ENCODE results near the gene DOCK2.

The DOCK2 gene

GRCh38 chr5:169861433-169861832, 224.4 kb downstream of the DOCK2 start:
- Histone ChIP-seq H3K27me3 (ENCODE audit: control insufficient read depth in 1 of 2, insufficient read depth in 2 of 2, low read length in 2 of 2) (no peaks in the 10 kb centered on the region), H3K4me1 (ENCODE audit: control insufficient read depth, insufficient read depth, low read length) (no peaks in the 10 kb centered on the region), H3K9me3 (ENCODE audit: control insufficient read depth in 2 of 2, low read length in 2 of 2) (no peaks in the 10 kb centered on the region), H3K36me3 (ENCODE audit: control insufficient read depth in 2 of 2, insufficient read depth in 2 of 2, low read length in 2 of 2) (no peaks in the 10 kb centered on the region), H3K27ac (ENCODE audit: low read length) (no peak overlapping the region), H3K9ac (ENCODE audit: low read length in 2 of 2) (no peak overlapping the region), H3K4me3 (ENCODE audit: low read length in 2 of 2) (no peak overlapping the region)

DNA sequence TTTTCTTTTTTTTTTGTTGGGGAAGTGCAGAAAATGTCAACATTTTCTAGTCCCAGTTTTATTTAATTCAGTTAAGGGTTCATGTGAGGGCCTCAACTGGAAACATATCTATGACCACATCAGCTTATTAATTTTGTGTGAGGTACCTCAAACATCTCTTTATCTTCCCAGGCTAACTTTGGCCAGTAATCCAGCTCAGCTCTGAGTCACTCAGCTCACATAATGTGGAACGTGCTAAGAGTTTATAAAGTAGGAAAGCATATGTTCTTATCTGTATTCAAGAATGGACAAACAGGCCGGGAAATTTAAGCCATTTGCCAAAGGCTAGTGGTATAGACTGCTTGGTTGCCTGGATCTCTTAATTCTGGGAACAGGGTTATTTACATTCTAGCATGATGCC, 224.9 kb downstream of the DOCK2 start:
- Histone ChIP-seq H3K27ac (ENCODE audit: low read length) (no peak overlapping the region), H3K9me3 (ENCODE audit: control insufficient read depth in 2 of 2, low read length in 2 of 2) (no peaks in the 10 kb centered on the region), H3K4me1 (ENCODE audit: control insufficient read depth, insufficient read depth, low read length) (no peaks in the 10 kb centered on the region), H3K9ac (ENCODE audit: low read length in 2 of 2) (no peak overlapping the region), H3K36me3 (ENCODE audit: control insufficient read depth in 2 of 2, insufficient read depth in 2 of 2, low read length in 2 of 2) (no peaks in the 10 kb centered on the region), H3K4me3 (ENCODE audit: low read length in 2 of 2) (no peak overlapping the region), H3K27me3 (ENCODE audit: control insufficient read depth in 1 of 2, insufficient read depth in 2 of 2, low read length in 2 of 2) (no peaks in the 10 kb centered on the region)

DNA sequence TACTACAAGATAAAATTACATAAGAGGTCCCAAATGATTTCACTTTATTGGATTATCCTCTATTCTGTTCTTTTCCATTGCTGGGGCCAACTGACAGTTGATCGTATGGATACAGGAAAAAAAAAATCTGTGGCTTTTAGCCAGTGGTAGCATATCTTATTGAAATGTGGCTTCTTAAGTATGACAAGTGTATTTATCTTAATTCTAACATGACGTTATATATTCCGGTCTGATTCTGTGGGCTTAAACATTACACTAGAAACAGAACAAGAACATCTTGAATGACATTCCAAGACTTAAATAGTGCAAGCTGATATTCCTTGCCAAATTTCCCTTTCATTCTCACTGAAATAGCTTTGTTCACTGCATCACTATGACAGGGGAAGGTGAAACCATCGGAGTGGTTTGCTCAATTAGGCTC, 225.3 kb downstream of the DOCK2 start:
- no peak overlapping the region for H3K4me3 ChIP-seq (ENCODE audit: low read length in 2 of 2)
- no peak overlapping the region for H3K9ac ChIP-seq (ENCODE audit: low read length in 2 of 2)
- H3K27me3 ChIP-seq (ENCODE audit: control insufficient read depth in 1 of 2, insufficient read depth in 2 of 2, low read length in 2 of 2) = no peaks in the 10 kb centered on the region
- H3K27ac ChIP-seq (ENCODE audit: low read length) = no peak overlapping the region
- no peaks in the 10 kb centered on the region for H3K4me1 ChIP-seq (ENCODE audit: control insufficient read depth, insufficient read depth, low read length)
- no peaks in the 10 kb centered on the region for H3K36me3 ChIP-seq (ENCODE audit: control insufficient read depth in 2 of 2, insufficient read depth in 2 of 2, low read length in 2 of 2)
- no peaks in the 10 kb centered on the region for H3K9me3 ChIP-seq (ENCODE audit: control insufficient read depth in 2 of 2, low read length in 2 of 2)

DNA sequence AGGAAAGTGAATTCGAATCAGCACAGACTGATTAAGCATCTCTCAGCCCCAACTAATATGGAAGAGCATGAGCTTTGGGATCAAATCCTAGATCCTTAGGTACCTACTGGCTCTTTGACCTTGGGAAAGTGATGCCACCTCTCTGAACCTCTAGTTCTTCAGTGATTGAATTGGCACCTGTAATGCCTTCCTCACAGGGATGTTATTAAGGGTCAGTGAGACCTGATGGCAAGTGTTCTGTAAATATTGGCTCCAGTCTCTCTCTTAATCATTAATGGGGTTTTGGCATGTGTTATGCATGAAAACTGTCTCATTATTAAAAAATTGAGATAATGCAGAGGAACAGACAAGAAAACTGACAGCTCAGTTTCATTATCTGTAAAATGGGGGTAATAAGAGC, 227.4 kb downstream of the DOCK2 start:
- Histone ChIP-seq H3K36me3 (ENCODE audit: control insufficient read depth in 2 of 2, insufficient read depth in 2 of 2, low read length in 2 of 2) (no peaks in the 10 kb centered on the region), H3K4me3 (ENCODE audit: low read length in 2 of 2) (no peak overlapping the region), H3K27ac (ENCODE audit: low read length) (no peak overlapping the region), H3K4me1 (ENCODE audit: control insufficient read depth, insufficient read depth, low read length) (no peaks in the 10 kb centered on the region), H3K9ac (ENCODE audit: low read length in 2 of 2) (no peak overlapping the region), H3K27me3 (ENCODE audit: control insufficient read depth in 1 of 2, insufficient read depth in 2 of 2, low read length in 2 of 2) (peaks cover 0 to 3% of the 10 kb centered on the region in 2 donors), H3K9me3 (ENCODE audit: control insufficient read depth in 2 of 2, low read length in 2 of 2) (no peaks in the 10 kb centered on the region)

DNA sequence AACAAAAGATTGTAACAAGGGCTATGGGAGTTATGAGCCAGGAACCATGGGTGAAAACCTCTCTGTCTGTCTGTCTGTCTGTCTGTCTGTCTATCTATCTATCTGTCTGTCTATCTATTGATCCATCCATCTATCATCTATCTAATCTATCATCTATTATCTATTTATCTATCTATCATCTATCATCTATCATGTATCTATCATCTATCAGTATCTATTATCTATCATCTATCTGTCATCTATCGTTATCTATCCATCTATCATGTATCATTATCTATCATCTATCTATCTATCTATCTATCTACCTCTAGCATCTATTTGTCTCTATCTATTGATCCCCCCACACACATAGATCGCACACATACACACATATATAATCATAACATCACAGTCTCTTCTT, 230.3 kb downstream of the DOCK2 start:
- H3K4me1 ChIP-seq (ENCODE audit: control insufficient read depth, insufficient read depth, low read length) = no peaks in the 10 kb centered on the region
- H3K27ac ChIP-seq (ENCODE audit: low read length) = no peak overlapping the region
- no peaks in the 10 kb centered on the region for H3K36me3 ChIP-seq (ENCODE audit: control insufficient read depth in 2 of 2, insufficient read depth in 2 of 2, low read length in 2 of 2)
- no peak overlapping the region for H3K4me3 ChIP-seq (ENCODE audit: low read length in 2 of 2)
- no peak overlapping the region for H3K9ac ChIP-seq (ENCODE audit: low read length in 2 of 2)
- no peaks in the 10 kb centered on the region for H3K9me3 ChIP-seq (ENCODE audit: control insufficient read depth in 2 of 2, low read length in 2 of 2)
- H3K27me3 ChIP-seq (ENCODE audit: control insufficient read depth in 1 of 2, insufficient read depth in 2 of 2, low read length in 2 of 2) = peaks cover 0 to 3% of the 10 kb centered on the region in 2 donors

- Histone ChIP-seq H3K36me3 (ENCODE audit: control insufficient read depth in 2 of 2, insufficient read depth in 2 of 2, low read length in 2 of 2) (no peaks in the 10 kb centered on the region), H3K4me3 (ENCODE audit: low read length in 2 of 2) (no peak overlapping the region), H3K4me1 (ENCODE audit: control insufficient read depth, insufficient read depth, low read length) (no peaks in the 10 kb centered on the region)
Observed at GRCh38 chr5:169869066-169869465, 232.0 kb downstream of the DOCK2 start.

DNA sequence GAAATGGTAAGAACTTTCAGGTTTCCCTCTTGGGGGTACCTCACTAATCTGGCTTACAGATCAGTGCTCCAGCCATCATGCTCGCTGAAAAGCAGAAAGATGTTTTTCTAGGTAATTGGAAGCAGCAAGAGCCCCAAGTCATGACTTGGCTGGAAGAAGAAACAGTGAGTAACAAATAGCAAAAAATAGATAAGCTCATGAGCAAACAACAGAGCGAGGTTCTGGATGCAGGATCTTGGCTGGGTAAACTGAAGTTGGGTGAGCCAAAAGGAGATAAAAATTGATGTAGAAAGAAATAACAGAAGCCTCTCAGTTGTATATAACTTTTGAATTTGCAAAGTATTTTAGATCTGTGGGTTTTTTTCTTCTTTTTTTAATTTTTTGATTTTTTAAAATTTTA, 233.1 kb downstream of the DOCK2 start:
- Histone ChIP-seq H3K9ac (ENCODE audit: low read length in 2 of 2) (no peak overlapping the region), H3K4me1 (ENCODE audit: control insufficient read depth, insufficient read depth, low read length) (no peaks in the 10 kb centered on the region), H3K4me3 (ENCODE audit: low read length in 2 of 2) (no peak overlapping the region), H3K27ac (ENCODE audit: low read length) (no peak overlapping the region), H3K27me3 (ENCODE audit: control insufficient read depth in 1 of 2, insufficient read depth in 2 of 2, low read length in 2 of 2) (peaks cover 0 to 3% of the 10 kb centered on the region in 2 donors), H3K36me3 (ENCODE audit: control insufficient read depth in 2 of 2, insufficient read depth in 2 of 2, low read length in 2 of 2) (no peaks in the 10 kb centered on the region), H3K9me3 (ENCODE audit: control insufficient read depth in 2 of 2, low read length in 2 of 2) (no peaks in the 10 kb centered on the region)

More at GRCh38 chr5:169869066-169869465, 232.0 kb downstream of the DOCK2 start:
- Histone ChIP-seq H3K27ac (ENCODE audit: low read length) (no peak overlapping the region), H3K27me3 (ENCODE audit: control insufficient read depth in 1 of 2, insufficient read depth in 2 of 2, low read length in 2 of 2) (peaks cover 0 to 3% of the 10 kb centered on the region in 2 donors), H3K9me3 (ENCODE audit: control insufficient read depth in 2 of 2, low read length in 2 of 2) (no peaks in the 10 kb centered on the region), H3K9ac (ENCODE audit: low read length in 2 of 2) (no peak overlapping the region)

DNA sequence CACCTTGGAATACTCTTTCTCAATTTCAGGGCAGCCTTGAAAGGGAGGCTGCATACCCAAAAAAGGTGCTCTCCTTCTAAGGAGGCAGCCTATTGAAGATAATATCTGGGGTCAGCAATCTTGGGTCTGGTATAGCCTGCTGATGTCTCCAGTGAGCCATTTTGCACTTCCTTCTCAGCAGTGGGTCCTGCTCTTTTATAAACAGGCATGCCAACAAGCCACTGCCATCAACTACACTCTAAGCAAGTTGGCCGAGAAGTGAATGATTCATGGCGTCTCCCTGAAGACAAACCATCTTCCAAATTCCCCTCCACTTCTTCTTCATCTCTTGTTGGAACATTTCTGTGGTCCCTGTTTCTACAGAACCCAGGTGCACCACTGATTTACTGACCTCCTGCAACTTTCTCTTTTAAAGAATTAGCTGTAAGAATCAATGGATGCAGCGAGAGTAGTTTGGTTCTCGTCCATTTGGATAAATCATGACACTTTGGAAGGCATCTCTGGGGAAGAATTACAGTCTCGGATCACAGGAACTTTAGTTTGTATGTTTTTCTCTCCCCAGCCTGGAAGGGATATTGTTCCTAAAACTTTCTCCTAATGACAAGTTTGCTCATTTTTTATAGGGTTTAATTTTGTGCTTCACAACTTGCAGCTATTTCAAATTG, 234.9 kb downstream of the DOCK2 start:
- no peaks in the 10 kb centered on the region for H3K4me1 ChIP-seq (ENCODE audit: control insufficient read depth, insufficient read depth, low read length)
- peaks cover 0 to 3% of the 10 kb centered on the region in 2 donors for H3K27me3 ChIP-seq (ENCODE audit: control insufficient read depth in 1 of 2, insufficient read depth in 2 of 2, low read length in 2 of 2)
- H3K4me3 ChIP-seq (ENCODE audit: low read length in 2 of 2) = no peak overlapping the region
- no peaks in the 10 kb centered on the region for H3K9me3 ChIP-seq (ENCODE audit: control insufficient read depth in 2 of 2, low read length in 2 of 2)
- no peaks in the 10 kb centered on the region for H3K36me3 ChIP-seq (ENCODE audit: control insufficient read depth in 2 of 2, insufficient read depth in 2 of 2, low read length in 2 of 2)
- no peak overlapping the region for H3K27ac ChIP-seq (ENCODE audit: low read length)
- no peak overlapping the region for H3K9ac ChIP-seq (ENCODE audit: low read length in 2 of 2)

GRCh38 chr5:169873642-169874041, 236.6 kb downstream of the DOCK2 start:
- H3K4me3 ChIP-seq (ENCODE audit: low read length in 2 of 2) = no peak overlapping the region
- peaks cover 0 to 2% of the 10 kb centered on the region in 2 donors for H3K27me3 ChIP-seq (ENCODE audit: control insufficient read depth in 1 of 2, insufficient read depth in 2 of 2, low read length in 2 of 2)
- H3K27ac ChIP-seq (ENCODE audit: low read length) = no peak overlapping the region
- no peaks in the 10 kb centered on the region for H3K4me1 ChIP-seq (ENCODE audit: control insufficient read depth, insufficient read depth, low read length)
- H3K9ac ChIP-seq (ENCODE audit: low read length in 2 of 2) = no peak overlapping the region
- H3K36me3 ChIP-seq (ENCODE audit: control insufficient read depth in 2 of 2, insufficient read depth in 2 of 2, low read length in 2 of 2) = no peaks in the 10 kb centered on the region
- H3K9me3 ChIP-seq (ENCODE audit: control insufficient read depth in 2 of 2, low read length in 2 of 2) = no peaks in the 10 kb centered on the region

GRCh38 chr5:169874621-169875020, 237.5 kb downstream of the DOCK2 start:
- H3K4me1 ChIP-seq (ENCODE audit: control insufficient read depth, insufficient read depth, low read length) = no peaks in the 10 kb centered on the region

GRCh38 chr5:169875091-169875728, 238.1 kb downstream of the DOCK2 start:
- H3K27ac ChIP-seq (ENCODE audit: low read length) = no peak overlapping the region
- H3K4me3 ChIP-seq (ENCODE audit: low read length in 2 of 2) = no peak overlapping the region
- H3K9me3 ChIP-seq (ENCODE audit: control insufficient read depth in 2 of 2, low read length in 2 of 2) = no peaks in the 10 kb centered on the region
- H3K36me3 ChIP-seq (ENCODE audit: control insufficient read depth in 2 of 2, insufficient read depth in 2 of 2, low read length in 2 of 2) = no peaks in the 10 kb centered on the region
- no peaks in the 10 kb centered on the region for H3K27me3 ChIP-seq (ENCODE audit: control insufficient read depth in 1 of 2, insufficient read depth in 2 of 2, low read length in 2 of 2)
- no peaks in the 10 kb centered on the region for H3K4me1 ChIP-seq (ENCODE audit: control insufficient read depth, insufficient read depth, low read length)
- H3K9ac ChIP-seq (ENCODE audit: low read length in 2 of 2) = no peak overlapping the region

More at GRCh38 chr5:169874621-169875020, 237.5 kb downstream of the DOCK2 start:
- Histone ChIP-seq H3K27me3 (ENCODE audit: control insufficient read depth in 1 of 2, insufficient read depth in 2 of 2, low read length in 2 of 2) (no peaks in the 10 kb centered on the region), H3K36me3 (ENCODE audit: control insufficient read depth in 2 of 2, insufficient read depth in 2 of 2, low read length in 2 of 2) (no peaks in the 10 kb centered on the region), H3K9me3 (ENCODE audit: control insufficient read depth in 2 of 2, low read length in 2 of 2) (no peaks in the 10 kb centered on the region), H3K4me3 (ENCODE audit: low read length in 2 of 2) (no peak overlapping the region), H3K27ac (ENCODE audit: low read length) (no peak overlapping the region), H3K9ac (ENCODE audit: low read length in 2 of 2) (no peak overlapping the region)

Data from stomach smooth muscle (tissue), 2 donors.